ENCODE results near the gene C1QA. TPM values are rescaled to one million over a fixed set of nuclear protein-coding genes. Genes with fewer than 3 reads are reported as not detected.
"Not testable (repeated sequence)": the region's sequence is repeated elsewhere in the genome, so short reads cannot be mapped to it uniquely, and the experiment has no call there.

The C1QA gene
- total RNA-seq, 2 experiments from 2014 or later, result not detected

DNA sequence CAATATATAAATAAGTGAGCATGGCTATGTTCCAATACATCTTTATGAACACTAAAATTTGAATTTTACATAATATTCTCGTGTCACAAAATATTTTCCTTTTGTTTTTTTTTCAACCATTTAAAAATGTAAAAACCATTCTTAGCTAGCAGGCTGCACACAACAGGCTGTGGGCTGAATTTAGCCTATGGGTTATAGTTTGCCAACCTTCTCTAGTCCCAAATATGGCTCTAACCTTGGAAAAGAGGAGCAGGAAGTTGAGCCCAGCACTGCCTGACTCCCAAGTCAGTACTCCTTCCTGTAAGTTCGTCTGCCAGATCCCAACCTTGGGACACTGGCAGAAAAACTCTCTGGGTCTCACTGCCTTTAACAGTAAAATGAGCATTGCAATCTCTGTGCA is 30.0 kb downstream of the C1QA start:
- CTCF ChIA-PET, result no interaction called here
- POLR2A ChIA-PET, result no interaction called here

DNA sequence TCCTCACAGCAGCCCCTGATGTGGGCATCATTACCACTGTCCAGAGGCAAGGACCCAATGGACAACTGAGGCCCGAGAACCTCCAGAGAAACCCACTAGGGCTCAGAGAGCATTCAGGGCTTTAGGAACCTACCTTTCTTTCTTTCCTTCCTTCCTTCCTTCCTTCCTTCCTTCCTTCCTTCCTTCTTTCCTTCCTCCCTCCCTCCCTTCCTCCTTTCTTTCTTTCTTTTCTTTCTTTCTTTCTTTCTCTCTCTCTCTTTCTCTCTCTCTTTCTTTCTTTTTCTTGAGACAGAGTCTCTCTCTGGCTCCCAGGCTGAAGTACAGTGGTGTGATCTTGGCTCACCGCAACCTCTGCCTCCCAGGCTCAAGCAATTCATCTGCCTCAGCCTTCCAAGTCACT is 32.4 kb downstream of the C1QA start:
- POLR2A ChIA-PET, CTCF ChIA-PET: not testable (repeated sequence)

DNA sequence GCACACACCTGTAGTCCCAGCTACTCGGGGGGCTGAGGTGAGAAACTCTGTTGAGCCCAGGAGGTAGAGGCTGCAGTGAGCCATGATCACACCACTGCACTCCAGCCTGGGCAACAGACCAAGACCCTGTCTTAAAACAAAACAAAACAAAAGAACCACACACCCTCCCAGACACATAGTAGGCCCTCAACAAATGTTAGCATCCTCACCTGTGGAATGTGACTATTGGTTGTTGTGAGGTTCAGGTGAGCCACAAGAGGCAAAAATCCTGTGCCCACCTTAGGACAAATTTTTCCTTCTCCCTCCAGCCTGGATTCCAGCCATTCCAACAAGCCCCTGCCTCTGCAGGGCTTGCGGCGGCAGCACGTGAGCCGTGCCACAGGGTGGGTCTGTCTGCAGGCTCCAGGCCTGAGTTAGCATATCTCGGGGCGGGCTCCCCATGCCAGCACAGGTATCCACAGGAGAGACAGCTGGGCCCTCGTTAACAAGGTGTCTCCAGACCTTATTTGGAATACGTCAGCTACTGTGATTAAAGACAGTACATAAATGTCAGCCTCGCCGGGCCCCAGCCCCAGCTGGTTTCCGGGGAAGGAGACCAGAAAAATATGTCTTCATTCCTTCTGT is 34.0 kb downstream of the C1QA start:
- CTCF ChIA-PET, result no interaction called here
- POLR2A ChIA-PET, result no interaction called here

DNA sequence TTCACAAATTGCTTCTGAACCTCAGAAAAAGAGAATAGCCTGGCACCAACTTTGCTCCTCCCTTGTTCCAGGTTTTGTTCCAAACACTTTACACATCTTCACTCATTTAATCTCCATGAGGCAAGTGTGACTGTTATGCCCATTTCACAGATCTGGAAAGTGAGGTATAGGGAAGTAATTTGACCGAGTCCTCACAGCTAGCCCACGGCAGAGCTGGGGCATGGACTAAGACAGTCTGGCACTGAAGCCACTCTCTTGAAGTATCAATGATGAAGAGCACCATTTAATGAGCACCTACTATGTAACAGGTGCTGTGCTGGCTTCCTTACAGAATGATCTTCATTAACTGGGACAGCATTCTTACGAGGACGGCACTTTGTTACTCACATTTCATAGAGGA is 35.6 kb downstream of the C1QA start:
- ChIA-PET POLR2A (no interaction called here), CTCF (interaction anchor here (2.4 kb wide), 1 partner anchor 32 kb away, joined by 7 read pairs; no protein-coding TSS in a partner anchor)

GRCh38 chr1:22673486-22674409 is 37.3 kb downstream of the C1QA start:
- ChIA-PET CTCF (interaction anchor here (1.2 to 2.4 kb wide), 2 partner anchors 31 to 38 kb away, joined by 3 to 7 read pairs; no protein-coding TSS in a partner anchor), POLR2A (no interaction called here)

DNA sequence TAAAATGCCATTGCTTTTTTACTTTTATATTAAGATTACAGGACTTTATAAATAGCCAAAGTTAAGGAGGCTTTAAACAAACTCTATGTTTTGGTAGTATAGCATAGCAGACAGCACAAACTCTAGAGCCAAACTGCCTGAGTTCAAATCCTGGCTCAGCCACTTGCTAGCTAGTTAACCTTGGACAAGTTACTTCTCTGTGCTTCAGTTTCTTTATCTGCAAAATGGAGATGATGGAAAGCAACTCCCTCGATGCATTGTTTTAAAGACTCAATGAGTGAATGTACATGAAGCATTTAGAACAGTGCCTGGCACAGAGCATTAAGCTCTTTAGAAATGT is 38.0 kb downstream of the C1QA start:
- CTCF ChIA-PET, result interaction anchor here (1.2 kb wide), 1 partner anchor 37 kb away, joined by 3 read pairs; no protein-coding TSS in a partner anchor
- POLR2A ChIA-PET, result no interaction called here

- CTCF ChIA-PET, result interaction anchor here (0.6 kb wide), 1 partner anchor 25 kb away, joined by 3 read pairs; no protein-coding TSS in a partner anchor
- POLR2A ChIA-PET, result not testable (repeated sequence)
Measured at GRCh38 chr1:22676151-22676550, 39.7 kb downstream of the C1QA start.

DNA sequence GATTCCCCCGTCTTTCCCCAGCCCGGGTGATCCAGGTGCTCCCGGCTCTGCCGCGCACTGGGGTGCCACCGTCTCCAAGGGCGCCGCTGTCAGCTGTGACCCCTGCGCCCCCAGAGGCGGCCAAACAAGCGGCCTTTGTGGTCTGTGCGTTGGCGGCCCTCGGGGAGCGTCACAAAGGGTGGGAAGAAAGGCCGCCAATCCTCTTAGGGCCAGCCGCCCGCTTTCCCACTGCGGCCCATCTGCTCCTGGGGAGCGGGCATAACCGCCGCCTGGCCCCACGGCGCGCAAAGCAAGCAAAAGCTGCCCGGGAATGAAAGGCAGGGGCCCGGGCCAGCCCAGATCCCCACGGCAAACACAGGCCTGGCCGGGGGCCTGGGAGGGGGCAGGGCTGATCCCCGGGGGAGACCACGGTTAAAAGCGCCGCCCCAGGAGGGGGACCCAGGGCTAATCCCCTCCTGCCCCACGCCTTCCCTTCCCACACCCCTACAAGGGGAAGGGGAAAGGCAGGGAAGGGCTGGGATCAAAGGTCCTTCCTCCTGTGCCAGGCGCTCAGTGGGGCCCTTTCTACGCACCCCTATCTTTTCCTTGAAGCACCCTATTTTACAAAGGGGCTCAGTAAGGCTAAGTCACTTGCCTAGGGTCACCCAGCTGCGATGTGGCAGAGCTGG is 40.6 kb downstream of the C1QA start:
- CTCF ChIA-PET, result interaction anchor here (0.6 to 1.3 kb wide), 2 partner anchors 24 to 187 kb away, joined by 3 read pairs; no protein-coding TSS in a partner anchor
- POLR2A ChIA-PET, result no interaction called here

- ChIA-PET POLR2A (no interaction called here), CTCF (interaction anchor here (0.6 to 1.3 kb wide), 2 partner anchors 186 to 407 kb away, joined by 3 read pairs; no protein-coding TSS in a partner anchor)
Measured at GRCh38 chr1:22677931-22678896, 41.8 kb downstream of the C1QA start.

DNA sequence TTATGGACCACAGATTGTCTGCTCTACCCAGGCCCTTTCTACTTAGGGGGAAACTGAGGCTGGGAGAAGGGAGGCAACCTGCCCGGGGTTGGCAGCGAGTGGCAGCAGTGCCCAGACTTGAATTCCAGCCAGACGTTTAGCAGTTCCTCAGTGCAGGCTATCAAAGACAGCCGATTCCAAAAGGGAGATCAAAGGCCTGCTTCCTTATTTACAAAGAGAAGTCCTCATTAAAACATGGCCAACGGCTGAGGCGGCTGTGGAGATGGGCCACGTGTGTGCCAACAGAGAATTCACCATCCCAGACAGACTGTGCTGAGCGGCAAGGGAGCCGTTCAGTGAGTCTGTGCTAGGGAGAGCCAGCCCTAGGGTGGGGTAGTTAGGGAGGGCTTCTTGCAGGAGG is 44.3 kb downstream of the C1QA start:
- POLR2A ChIA-PET, result no interaction called here
- CTCF ChIA-PET, result no interaction called here

GRCh38 chr1:22681556-22682276 is 45.3 kb downstream of the C1QA start:
- CTCF ChIA-PET, result no interaction called here
- POLR2A ChIA-PET, result no interaction called here

DNA sequence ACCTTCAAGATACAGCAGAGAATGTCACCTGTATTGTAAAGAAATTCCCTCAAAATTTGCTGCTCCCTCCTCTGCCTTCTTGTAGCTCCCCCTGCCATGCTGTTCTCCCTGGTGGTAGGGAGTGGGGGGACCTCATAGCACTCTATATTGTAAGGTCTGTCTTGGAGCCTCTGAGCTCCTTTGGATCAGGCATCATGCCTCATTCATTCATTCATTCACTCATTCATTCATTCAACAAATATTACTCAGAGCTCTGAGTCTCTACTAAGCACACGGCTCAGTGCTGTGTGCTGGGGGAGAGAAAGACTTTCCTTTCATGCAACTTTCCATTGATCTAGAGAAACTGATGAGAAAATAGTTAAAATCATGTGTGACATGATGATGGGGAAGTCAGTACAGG is 47.1 kb downstream of the C1QA start:
- ChIA-PET POLR2A (no interaction called here), CTCF (interaction anchor here (0.5 kb wide), 1 partner anchor 98 kb away, joined by 3 read pairs; no protein-coding TSS in a partner anchor)

- ChIA-PET CTCF (interaction anchor here (0.6 kb wide), 1 partner anchor 1166 kb away, joined by 5 read pairs; no protein-coding TSS in a partner anchor), POLR2A (no interaction called here)
Measured at GRCh38 chr1:22685591-22686059, 49.2 kb downstream of the C1QA start.

- CTCF ChIA-PET, result no interaction called here
- POLR2A ChIA-PET, result no interaction called here
Measured at GRCh38 chr1:22687191-22687590, 50.8 kb downstream of the C1QA start.

DNA sequence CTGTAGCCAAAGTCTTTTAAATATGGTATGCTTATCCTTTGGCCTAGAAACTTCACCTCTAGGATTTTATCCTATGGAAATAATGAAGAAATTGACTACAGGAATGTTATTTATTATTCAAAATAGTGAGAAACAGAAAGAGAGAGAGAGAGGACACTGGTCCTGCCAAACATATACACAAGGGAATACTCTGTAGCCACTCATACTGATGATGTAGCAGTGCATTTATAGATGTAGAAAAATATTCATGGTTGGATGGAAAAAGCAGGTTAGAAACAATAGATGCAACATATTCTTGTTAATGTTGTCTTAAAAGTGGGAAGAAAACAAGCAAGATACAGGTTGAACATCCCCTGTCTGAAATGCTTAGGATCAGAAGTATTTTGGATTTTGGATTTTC is 52.0 kb downstream of the C1QA start:
- ChIA-PET CTCF (no interaction called here), POLR2A (no interaction called here)
